Measurements from ENCODE around the gene CCDC148.

DNA sequence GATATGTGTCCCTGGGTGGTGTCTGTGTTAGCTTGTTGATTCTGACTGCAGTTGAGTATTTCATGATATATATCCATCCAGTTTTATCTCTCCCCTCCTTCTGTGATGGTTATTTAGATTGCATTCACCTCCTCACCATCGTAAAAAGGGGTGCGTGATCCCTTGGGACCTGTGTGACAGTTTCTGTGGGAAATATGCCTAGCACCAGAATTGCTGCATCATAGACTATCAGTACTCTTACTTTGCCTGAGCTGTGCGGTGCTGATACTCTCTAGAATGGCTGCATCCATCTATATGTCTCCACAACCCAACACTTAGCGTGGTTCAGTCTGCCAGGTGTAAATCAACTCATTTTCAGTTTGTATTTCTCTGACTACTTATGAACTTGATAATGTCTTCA, 34.5 kb upstream of the CCDC148 start:
- TF ChIP-seq POLR2AphosphoS5 (IDR thresholded peaks at IDR 0.05; ENCODE audit: low read depth, low read length) (no peak), POLR2A (IDR thresholded peaks at IDR 0.05; ENCODE audit: low read depth, low read length) (no peak), PAX5 (IDR thresholded peaks at IDR 0.05; ENCODE audit: insufficient read depth, low read length, severe bottlenecking) (no peak), TAF1 (IDR thresholded peaks at IDR 0.05; ENCODE audit: low read depth, low read length) (no peak), POU2F2 (IDR thresholded peaks at IDR 0.05; ENCODE audit: low read depth, low read length) (no peak)
